SK-N-SH (cell line): Measurements from ENCODE around the gene ENPP5. TPM values are rescaled to one million over a fixed set of nuclear protein-coding genes. Genes with fewer than 3 reads are reported as not detected.
"Not testable (repeated sequence)": the region's sequence is repeated elsewhere in the genome, so short reads cannot be mapped to it uniquely, and the experiment has no call there.

Source experiments
- CTCF ChIA-PET: fragments of 300-600, 350-600 bp; formaldehyde crosslinking; extraction: SDS; loops from one replicate; lab custom pipeline; 2021; lab: Yijun Ruan, JAX
- POLR2A ChIA-PET: fragments of 350-600 bp; sonication (Branson Sonifier 250); formaldehyde crosslinking; extraction: SDS; loops from one replicate; lab custom pipeline; 2020; ENCODE audit warnings: antibody characterized with exemption, inconsistent platforms; lab: Yijun Ruan, JAX
- DNase-seq: peaks from one replicate; pipeline ENCODE4 v3.0.0; 2012
- H2AFZ ChIP-seq: fragments of 200-600 bp; sonication (generic); 2 replicates; pipeline ENCODE4 v1.8.1; 2016; ENCODE audit warnings: antibody characterized with exemption, mild to moderate bottlenecking, low read depth
- H3F3A ChIP-seq: fragments of 200-600 bp; sonication (generic); replicated peaks from 2 replicates; pipeline ENCODE3; 2016; ENCODE audit warnings: antibody characterized with exemption, mild to moderate bottlenecking; ENCODE audit not compliant: insufficient read depth
- H3K27ac ChIP-seq, 2 experiments: fragments of 200-500 bp in 1 of 2; fragments of 200-600 bp in 1 of 2; sonication (Bioruptor generic) in 1 of 2; sonication (generic), shearing (Covaris generic) in 1 of 2; 2 replicates each; pipeline versions ENCODE4 v1.5.1 to v1.6.1; 2014 to 2016; ENCODE audit warnings: low read depth in 2 of 2, inconsistent platforms in 1 of 2, low read length in 1 of 2, mild to moderate bottlenecking in 1 of 2, mixed read lengths in 1 of 2
- H3K27me3 ChIP-seq: fragments of 200-600 bp; sonication (generic), shearing (Covaris generic); 2 replicates; pipeline ENCODE4 v1.6.1; 2016; ENCODE audit warnings: mixed run types; ENCODE audit not compliant: insufficient read depth
- H3K36me3 ChIP-seq, 2 experiments: fragments of 200-500 bp in 1 of 2; fragments of 200-600 bp in 1 of 2; sonication (Bioruptor generic) in 1 of 2; sonication (generic) in 1 of 2; replicated peaks in 1 of 2; 2 replicates each; pipeline versions ENCODE3 to v1.5.1; 2014 to 2016; ENCODE audit warnings: low read length in 1 of 2, mild to moderate bottlenecking in 1 of 2; ENCODE audit not compliant: insufficient read depth in 2 of 2, control insufficient read depth in 1 of 2
- H3K4me1 ChIP-seq, 2 experiments: fragments of 200-500 bp in 1 of 2; fragments of 200-600 bp in 1 of 2; sonication (Bioruptor generic) in 1 of 2; sonication (generic), shearing (Covaris generic) in 1 of 2; 2 replicates each; pipeline versions ENCODE4 v1.5.1 to v1.6.1; 2014 to 2016; ENCODE audit warnings: low read depth in 1 of 2, low read length in 1 of 2, mixed run types in 1 of 2; ENCODE audit not compliant: insufficient read depth in 2 of 2, control insufficient read depth in 1 of 2
- H3K4me2 ChIP-seq: fragments of 200-600 bp; sonication (generic), shearing (Covaris generic); 2 replicates; pipeline ENCODE4 v1.6.1; 2017; ENCODE audit warnings: mixed run types
- H3K4me3 ChIP-seq, 2 experiments: fragments of 200-500 bp in 1 of 2; fragments of 200-600 bp in 1 of 2; sonication (Bioruptor generic) in 1 of 2; sonication (generic), shearing (Covaris generic) in 1 of 2; 2 replicates each; pipeline versions ENCODE4 v1.5.1 to v1.8.1; 2014 to 2016; ENCODE audit warnings: low read depth in 2 of 2, inconsistent platforms in 1 of 2, low read length in 1 of 2, mild to moderate bottlenecking in 1 of 2, mixed read lengths in 1 of 2, moderate library complexity in 1 of 2
- H3K79me2 ChIP-seq: fragments of 200-600 bp; sonication (generic); 2 replicates; pipeline ENCODE4 v1.8.1; 2017; ENCODE audit warnings: mild to moderate bottlenecking; ENCODE audit not compliant: insufficient read depth
- H3K9ac ChIP-seq: fragments of 200-600 bp; sonication (generic); 2 replicates; pipeline ENCODE4 v1.6.1; 2017; ENCODE audit warnings: mixed run types
- H3K9me2 ChIP-seq: fragments of 200-600 bp; sonication (generic); 2 replicates; pipeline ENCODE4 v1.6.1; 2017; ENCODE audit warnings: mixed run types
- H3K9me3 ChIP-seq: fragments of 200-600 bp; sonication (generic); 2 replicates; pipeline ENCODE4 v1.6.1; 2017; ENCODE audit warnings: mixed run types, mild to moderate bottlenecking, moderate library complexity
- H4K20me1 ChIP-seq: fragments of 200-600 bp; sonication (generic); 2 replicates; pipeline ENCODE4 v1.6.1; 2017; ENCODE audit warnings: mild to moderate bottlenecking, mixed run types; ENCODE audit not compliant: insufficient read depth
- ELF1 ChIP-seq: IDR thresholded peaks from 2 replicates; pipeline ENCODE4 v1.4.0; 2012
- EP300 ChIP-seq, 2 experiments: IDR thresholded peaks; 2 replicates each; pipeline versions ENCODE4 v1.4.0 to v1.6.1; 2012; ENCODE audit warnings: borderline replicate concordance in 1 of 2, low read depth in 1 of 2, low read length in 1 of 2
- EZH2phosphoT487 ChIP-seq: fragments of 200-600 bp; sonication (generic); IDR thresholded peaks from 2 replicates; pipeline ENCODE4 v1.6.1; 2017; ENCODE audit warnings: low read depth, mixed run types, mild to moderate bottlenecking, antibody characterized with exemption, moderate library complexity, borderline replicate concordance
- FOSL2 ChIP-seq: IDR thresholded peaks from 2 replicates; pipeline ENCODE4 v1.4.0; 2012; ENCODE audit warnings: low read depth, mild to moderate bottlenecking, moderate library complexity, borderline replicate concordance
- FOXM1 ChIP-seq: IDR thresholded peaks from 2 replicates; pipeline ENCODE4 v1.4.0; 2012; ENCODE audit warnings: low read depth, mild to moderate bottlenecking
- GABPA ChIP-seq: IDR thresholded peaks from 2 replicates; pipeline ENCODE4 v1.4.0; 2012; ENCODE audit warnings: low read depth, mild to moderate bottlenecking
- GATA2 ChIP-seq: sonication (generic); formaldehyde crosslinking; IDR thresholded peaks from 2 replicates; pipeline ENCODE4 v1.5.0; 2020; ENCODE audit warnings: mild to moderate bottlenecking, missing genetic modification reagents
- MXI1 ChIP-seq: IDR thresholded peaks from 2 replicates; pipeline ENCODE4 v1.6.1; 2012; ENCODE audit warnings: mild to moderate bottlenecking, low read depth, low read length, improper control_type of control experiment
- RAD21 ChIP-seq: IDR thresholded peaks from 2 replicates; pipeline ENCODE4 v1.6.1; 2012; ENCODE audit warnings: mild to moderate bottlenecking, low read length
- RCOR1 ChIP-seq: fragments of 150-350 bp; IDR thresholded peaks from 2 replicates; pipeline ENCODE4 v1.6.1; 2017; ENCODE audit warnings: antibody characterized with exemption, low read length
- RFX5 ChIP-seq: IDR thresholded peaks from 2 replicates; pipeline ENCODE4 v1.6.1; 2012; ENCODE audit warnings: mild to moderate bottlenecking, improper control_type of control experiment, low read length
- RXRA ChIP-seq: IDR thresholded peaks from 2 replicates; pipeline ENCODE4 v1.4.0; 2012; ENCODE audit warnings: low read depth, mild to moderate bottlenecking, borderline replicate concordance
- SIN3A ChIP-seq: IDR thresholded peaks from 2 replicates; pipeline ENCODE4 v1.6.1; 2012; ENCODE audit warnings: low read depth, mild to moderate bottlenecking, low read length, moderate library complexity, borderline replicate concordance
- TCF12 ChIP-seq: IDR thresholded peaks from 2 replicates; pipeline ENCODE4 v1.4.0; 2012
- USF2 ChIP-seq: fragments of 150-350 bp; IDR thresholded peaks from 2 replicates; pipeline ENCODE4 v1.6.1; 2017; ENCODE audit warnings: antibody characterized with exemption, low read length, low read depth, borderline replicate concordance
- WGBS: methylation state at CpG from one replicate; pipeline ENCODE4 v1.1.6; 2017; ENCODE audit warnings: low lambda C conversion rate; 5-methylcytosine and 5-hydroxymethylcytosine counted together
- polyA plus RNA-seq, 3 experiments: library from polyadenylated mRNA; depleted of rRNA; stranded (reverse); fragments of >200 nt; gene quantifications; 2 replicates each; pipeline ENCODE4 v1.2.3, GENCODE V29; 2012
- TF ChIP-seq, protein P1 (sequence below): IDR thresholded peaks from 2 replicates; pipeline ENCODE4 v1.4.0; 2012; ENCODE audit warnings: low read depth, borderline replicate concordance

Gene ENPP5
- polyA plus RNA-seq, 1 of the 3 experiments (the other 2 are of a cell fraction): not detected

DNA sequence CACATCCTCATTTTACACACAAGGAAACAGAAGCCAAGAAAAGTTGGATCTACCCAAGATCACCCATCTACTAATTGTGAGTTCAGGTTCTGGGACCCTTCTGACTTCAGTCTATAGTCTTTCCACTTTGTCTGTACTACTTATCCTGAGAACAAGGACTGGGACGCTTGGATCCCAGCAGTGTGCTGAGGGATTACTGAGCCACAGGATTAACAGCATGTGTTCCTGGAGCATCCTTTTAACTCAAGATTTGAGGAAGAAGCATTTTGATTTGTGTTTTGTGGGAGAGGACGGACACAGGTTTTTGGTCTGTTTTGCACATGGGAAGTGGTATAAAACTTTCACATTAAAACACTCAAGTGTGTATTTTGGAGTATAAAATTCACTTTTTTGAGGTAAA is 36.6 kb downstream of the ENPP5 start:
- Histone ChIP-seq H4K20me1 (no peaks in the 10 kb centered on the region), H3K36me3 (no peaks in the 10 kb centered on the region), H3K27me3 (no peaks in the 10 kb centered on the region; the same call in 1 of the 2 replicates), H3F3A (no peaks in the 10 kb centered on the region), H3K9ac (no peak overlapping the region), H3K4me3 (no peak overlapping the region), H3K27ac (no peak overlapping the region), H3K9me3 (no peaks in the 10 kb centered on the region), H3K4me1 (no peaks in the 10 kb centered on the region), H3K4me2 (no peak overlapping the region), H3K79me2 (no peaks in the 10 kb centered on the region), H3K9me2 (no peaks in the 10 kb centered on the region), H2AFZ (no peak overlapping the region)
- TF ChIP-seq GATA2 (CRISPR knock-in tag): no peak
- TF ChIP-seq FOSL2: no peak
- TF ChIP-seq SIN3A: no peak
- no peak for TF ChIP-seq EP300 (IDR thresholded peaks at IDR 0.05; ENCODE audit: borderline replicate concordance in 1 of 2, low read depth in 1 of 2, low read length in 1 of 2)
- no peak for TF ChIP-seq TCF12
- no peak for TF ChIP-seq EZH2phosphoT487
- no peak for TF ChIP-seq RCOR1
- TF ChIP-seq RXRA: no peak
- no peak for TF ChIP-seq RFX5
- no peak for TF ChIP-seq GABPA
- TF ChIP-seq, protein P1, sequence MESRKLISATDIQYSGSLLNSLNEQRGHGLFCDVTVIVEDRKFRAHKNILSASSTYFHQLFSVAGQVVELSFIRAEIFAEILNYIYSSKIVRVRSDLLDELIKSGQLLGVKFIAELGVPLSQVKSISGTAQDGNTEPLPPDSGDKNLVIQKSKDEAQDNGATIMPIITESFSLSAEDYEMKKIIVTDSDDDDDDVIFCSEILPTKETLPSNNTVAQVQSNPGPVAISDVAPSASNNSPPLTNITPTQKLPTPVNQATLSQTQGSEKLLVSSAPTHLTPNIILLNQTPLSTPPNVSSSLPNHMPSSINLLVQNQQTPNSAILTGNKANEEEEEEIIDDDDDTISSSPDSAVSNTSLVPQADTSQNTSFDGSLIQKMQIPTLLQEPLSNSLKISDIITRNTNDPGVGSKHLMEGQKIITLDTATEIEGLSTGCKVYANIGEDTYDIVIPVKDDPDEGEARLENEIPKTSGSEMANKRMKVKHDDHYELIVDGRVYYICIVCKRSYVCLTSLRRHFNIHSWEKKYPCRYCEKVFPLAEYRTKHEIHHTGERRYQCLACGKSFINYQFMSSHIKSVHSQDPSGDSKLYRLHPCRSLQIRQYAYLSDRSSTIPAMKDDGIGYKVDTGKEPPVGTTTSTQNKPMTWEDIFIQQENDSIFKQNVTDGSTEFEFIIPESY: no peak
- no peak for TF ChIP-seq MXI1
- no peak for TF ChIP-seq ELF1
- no peak for TF ChIP-seq USF2
- no peak for TF ChIP-seq RAD21
- TF ChIP-seq FOXM1: no peak
- CTCF ChIA-PET: no interaction called here
- POLR2A ChIA-PET: no interaction called here
- 15% methylated on average over 2 of the region's 2 CpGs for WGBS
- no peak for DNase-seq

DNA sequence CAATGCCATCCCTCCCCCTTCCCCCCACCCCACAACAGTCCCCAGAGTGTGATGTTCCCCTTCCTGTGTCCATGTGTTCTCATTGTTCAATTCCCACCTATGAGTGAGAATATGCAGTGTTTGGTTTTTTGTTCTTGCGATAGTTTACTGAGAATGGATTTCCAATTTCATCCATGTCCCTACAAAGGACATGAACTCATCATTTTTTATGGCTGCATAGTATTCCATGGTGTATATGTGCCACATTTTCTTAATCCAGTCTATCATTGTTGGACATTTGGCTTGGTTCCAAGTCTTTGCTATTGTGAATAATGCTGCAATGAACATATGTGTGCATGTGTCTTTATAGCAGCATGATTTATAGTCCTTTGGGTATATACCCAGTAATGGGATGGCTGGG is 39.5 kb downstream of the ENPP5 start:
- POLR2A ChIA-PET, H3K4me1 ChIP-seq, H3K27me3 ChIP-seq, H4K20me1 ChIP-seq, H3K9me3 ChIP-seq, H3F3A ChIP-seq, H3K9me2 ChIP-seq, H3K79me2 ChIP-seq, H3K4me3 ChIP-seq, H3K9ac ChIP-seq, H2AFZ ChIP-seq, H3K4me2 ChIP-seq, DNase-seq, H3K27ac ChIP-seq, H3K36me3 ChIP-seq, CTCF ChIA-PET: not testable (repeated sequence)
- WGBS: 13% methylated on average over 1 of the region's 1 CpG
